ENCODE data around the gene GMPR. TPM values are rescaled to one million over a fixed set of nuclear protein-coding genes. Genes with fewer than 3 reads are reported as not detected.
A peak's percentile ranks its signal among the peaks of the same experiment; 100 is the strongest.
"Not testable (repeated sequence)": the region's sequence is repeated elsewhere in the genome, so short reads cannot be mapped to it uniquely, and the experiment has no call there.

GMPR gene
- polyA plus RNA-seq, 10 donors = 40.5 to 54.2 (median 46.6) TPM

DNA sequence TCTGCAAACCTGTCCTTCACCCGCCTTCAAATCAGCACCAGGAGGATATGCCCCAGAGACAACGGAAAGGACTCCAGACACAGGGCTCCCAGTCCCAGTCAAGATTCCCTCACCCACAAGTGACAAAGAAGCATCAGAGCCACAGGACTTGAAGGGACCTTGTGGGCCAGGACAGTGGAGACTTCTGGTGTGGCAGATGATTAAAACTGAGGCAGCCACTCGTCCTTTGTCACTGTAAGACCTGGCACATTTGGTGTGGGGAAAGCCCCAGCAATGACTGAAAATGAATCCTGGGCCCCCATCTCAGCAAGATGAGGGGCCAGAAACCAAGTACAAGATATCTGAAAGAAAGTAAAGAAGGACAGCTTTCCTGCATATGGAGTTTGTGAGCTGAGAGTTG is 15.6 kb upstream of the GMPR start:
- DNase-seq = no peak

DNA sequence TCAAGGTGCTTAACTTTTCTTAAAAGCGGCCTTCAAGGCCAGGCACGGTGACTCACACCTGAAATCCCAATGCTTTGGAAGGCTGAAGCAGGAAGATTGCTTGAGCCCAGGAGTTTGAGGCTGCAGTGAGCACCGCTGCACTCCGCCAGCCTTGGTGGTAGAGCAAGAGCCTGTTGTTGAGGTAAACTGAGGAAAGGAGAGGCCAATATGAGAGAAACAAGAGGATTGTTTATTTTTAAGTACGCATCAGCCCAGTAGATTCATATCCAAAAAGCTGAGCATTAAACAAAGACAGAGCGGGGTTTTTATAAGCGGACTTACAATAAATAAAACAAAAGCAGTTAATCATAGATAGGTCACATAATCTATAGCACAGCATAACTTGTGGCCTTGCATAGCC is 15.0 kb upstream of the GMPR start:
- no peak for DNase-seq

DNA sequence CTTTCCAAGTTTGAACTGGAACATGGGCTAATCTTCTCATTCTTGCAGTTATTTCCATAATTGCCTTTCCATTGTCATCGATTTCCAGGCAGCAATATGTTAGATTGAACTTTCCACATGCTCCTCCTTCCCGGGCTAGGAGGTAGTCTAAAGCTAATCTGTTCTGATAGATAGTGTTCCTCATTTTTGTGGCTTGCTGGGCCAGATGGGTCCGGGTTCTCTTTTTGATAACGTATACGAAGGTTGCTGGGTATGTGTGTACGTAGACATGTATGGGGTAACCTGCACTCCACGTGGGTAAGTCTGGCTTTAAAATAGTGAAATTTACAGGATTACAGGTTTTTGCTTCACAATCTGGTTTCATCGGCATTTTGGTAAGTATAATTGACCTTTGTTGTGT is 14.0 kb upstream of the GMPR start:
- DNase-seq = no peak

DNA sequence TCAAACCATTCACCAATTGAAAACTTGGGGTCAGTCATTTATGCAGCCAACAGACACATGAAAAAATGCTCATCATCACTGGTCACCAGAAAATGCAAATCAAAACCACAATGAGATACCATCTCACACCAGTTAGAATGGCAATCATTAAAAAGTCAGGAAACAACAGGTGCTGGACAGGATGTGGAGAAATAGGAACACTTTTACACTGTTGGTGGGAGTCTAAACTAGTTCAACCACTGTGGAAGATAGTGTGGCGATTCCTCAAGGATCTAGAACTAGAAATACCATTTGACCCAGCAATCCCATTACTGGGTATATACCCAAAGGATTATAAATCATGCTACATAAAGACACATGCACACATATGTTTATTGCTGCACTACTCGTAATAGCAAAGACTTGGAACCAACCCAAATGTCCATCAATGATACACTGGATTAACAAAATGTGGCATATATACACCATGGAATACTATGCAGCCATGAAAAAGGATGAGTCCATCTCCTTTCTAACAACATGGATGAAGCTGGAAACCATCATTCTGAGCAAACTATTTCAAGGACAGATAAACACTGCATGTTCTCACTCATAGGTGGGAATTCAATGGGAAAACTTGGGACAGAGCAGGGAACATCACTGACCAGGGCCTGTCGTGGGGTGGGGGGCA is 13.2 kb upstream of the GMPR start:
- not testable (repeated sequence) for DNase-seq

DNA sequence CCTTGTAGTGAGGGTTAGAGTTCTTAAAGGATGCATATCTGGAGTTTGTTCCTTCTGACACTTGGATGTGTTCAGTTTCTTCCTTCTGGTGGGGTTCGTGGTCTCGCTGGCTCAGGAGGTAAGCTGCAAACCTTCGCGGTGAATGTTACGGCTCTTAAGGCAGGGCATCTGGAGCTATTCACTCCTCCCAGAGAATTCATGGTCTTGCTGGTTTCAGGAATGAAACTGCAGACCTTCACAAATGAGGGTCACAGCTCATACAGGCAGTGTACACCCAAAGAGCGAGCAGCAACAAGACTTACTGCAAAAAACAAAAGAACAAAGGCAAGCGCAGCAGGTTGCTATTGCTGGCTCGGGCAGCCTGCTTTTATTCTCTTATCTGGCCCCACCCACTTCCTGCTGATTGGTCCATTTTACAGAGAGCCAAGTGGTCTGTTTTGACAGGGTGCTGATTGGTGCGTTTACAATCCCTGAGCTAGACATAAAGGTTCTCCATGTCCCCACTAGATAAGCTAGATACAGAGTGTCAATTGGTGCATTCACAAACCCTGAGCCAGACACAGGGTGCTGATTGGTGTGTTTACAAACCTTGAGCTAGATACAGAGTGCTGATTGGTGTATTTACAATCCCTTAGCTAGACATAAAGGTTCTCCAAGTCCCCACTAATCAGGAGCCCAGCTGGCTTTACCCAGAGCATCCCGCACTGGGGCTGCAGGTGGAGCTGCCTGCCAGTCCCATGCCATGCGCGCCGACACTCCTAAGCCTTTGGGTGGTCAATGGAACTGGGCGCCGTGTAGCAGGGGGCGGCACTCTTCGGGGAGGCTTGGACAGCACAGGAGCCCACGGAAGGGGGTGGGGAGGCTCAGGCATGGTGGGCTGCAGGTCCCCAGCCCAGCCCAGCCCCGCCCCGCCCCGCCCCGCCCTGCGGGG is 12.0 kb upstream of the GMPR start:
- DNase-seq = not testable (repeated sequence)

DNA sequence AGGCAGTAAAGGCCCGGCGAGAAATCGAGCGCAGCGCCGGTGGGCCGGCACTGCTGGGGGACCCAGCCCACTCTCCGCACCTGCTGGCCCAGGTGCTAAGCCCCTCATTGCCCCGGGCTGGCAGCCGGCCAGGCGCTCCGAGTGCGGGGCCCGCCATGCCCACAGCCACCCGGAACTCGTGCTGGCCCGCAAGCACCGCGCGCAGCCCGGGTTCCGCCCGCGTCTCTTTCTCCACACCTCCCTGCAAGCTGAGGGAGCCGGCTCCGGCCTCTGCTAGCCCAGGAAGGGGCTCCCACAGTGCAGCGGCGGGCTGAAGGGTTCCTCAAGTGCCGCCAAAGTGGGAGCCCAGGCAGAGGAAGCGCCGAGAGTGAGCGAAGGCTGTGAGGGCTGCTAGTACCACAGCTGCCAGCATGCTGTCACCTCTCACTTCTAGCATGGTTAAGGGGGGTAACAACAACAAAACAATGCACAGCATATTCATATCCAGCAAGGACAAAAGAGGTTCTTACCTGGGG is 11.3 kb upstream of the GMPR start:
- DNase-seq = no peak

DNA sequence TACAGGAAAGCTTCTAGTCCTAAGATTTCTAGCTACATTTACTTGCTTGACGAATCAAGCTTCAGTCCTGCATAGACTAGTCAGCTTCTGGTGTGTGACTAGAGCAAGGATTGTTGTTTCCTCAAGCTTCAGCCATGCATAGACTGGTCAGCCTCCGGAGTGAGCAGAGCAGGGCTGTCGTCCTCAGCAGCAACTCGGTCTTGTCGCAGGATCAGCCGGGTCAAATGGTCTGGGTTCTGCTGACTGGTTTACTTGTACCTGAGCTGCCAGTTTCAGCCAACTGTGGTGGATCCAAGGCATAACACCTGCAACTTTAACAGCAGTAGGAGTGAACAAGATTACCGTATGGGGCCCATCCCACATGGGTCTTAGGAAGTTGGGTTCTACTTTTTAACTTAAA is 10.8 kb upstream of the GMPR start:
- DNase-seq = no peak

DNA sequence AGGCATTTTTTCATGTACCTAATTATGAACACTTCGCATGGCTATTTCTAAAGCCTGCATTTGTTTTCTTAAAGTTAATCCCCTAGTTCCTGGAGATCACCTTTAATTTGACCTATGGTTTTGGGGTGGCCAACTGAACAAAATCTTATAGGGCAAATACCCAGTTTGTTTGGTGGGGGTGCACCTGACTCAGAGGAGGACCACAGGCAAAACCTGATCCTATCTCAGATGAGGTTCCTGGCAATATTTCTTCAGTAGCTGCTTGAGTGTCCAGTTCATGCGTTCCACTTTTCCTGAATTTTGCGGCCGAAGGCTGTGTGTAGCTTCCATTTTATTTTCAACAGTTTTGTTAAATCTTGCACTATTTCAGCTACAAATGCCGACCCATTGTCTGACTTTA is 10.3 kb upstream of the GMPR start:
- DNase-seq = no peak

DNA sequence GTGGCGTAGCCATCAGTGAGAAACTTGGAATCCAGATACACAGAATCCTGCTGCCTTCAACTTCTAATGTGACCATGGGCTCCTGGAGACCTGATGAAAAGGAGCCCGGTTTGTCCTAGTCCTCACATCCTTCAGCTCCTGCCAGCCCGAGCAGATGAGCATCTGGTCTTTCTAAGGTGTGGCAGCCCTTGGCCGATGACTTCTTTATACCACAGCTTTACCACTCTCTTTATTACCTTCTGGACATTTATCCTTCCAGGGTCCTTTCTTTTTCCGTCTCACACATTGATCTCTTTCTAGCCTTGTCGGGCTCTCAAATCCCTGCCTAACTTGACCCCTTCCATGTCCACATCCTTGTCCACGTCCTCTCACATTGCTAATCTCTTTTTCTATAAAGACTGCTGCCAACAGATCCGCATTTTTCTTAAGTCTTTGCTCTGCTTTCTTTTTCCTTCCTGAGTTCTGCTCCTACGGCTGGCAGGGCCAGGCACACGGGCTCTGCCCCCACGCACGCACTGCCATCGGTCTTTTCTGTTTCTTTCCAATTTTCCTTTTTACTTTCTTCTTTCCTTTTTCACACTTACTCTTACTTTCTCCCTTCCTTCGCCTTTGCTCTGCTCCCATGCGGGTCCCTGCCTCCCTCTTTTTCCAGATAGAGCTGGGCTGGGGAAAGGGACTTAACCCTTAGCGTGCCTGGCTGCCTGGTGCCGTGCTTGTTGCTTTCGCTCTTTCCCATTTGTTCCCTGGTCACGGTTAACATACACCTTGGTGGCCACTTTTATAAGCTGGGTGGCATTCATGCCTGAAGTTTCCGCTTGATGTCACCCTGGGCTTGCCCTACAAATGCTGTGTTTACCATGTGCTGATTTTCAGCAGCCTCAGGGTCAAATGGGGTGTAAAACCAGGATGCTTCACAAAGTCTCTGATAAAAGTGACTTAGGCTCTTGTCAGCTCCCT is 9.4 kb upstream of the GMPR start:
- DNase-seq = peak in 1 of 3 donors; percentile 30

DNA sequence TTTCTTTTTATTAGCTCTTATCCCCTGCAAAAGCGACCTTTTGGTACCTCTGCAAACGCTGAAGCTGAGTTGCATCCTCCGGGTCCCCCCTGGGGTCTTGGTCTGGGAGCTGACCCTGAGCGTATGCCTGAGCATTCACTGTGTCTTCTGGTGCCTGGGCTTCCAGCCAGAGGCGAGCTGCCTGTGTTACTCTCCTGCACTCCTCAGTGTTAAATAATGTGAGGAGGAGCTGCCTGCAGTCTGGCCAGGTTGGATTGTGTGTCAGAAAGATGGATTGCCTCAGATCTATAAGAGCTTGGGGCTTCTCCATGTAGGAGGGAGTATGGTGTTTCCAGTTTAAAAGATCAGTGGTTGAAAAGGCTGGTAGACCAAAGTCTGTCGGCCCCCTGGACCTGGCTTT is 8.7 kb upstream of the GMPR start:
- peak in 1 of 3 donors; percentile 59 for DNase-seq

DNA sequence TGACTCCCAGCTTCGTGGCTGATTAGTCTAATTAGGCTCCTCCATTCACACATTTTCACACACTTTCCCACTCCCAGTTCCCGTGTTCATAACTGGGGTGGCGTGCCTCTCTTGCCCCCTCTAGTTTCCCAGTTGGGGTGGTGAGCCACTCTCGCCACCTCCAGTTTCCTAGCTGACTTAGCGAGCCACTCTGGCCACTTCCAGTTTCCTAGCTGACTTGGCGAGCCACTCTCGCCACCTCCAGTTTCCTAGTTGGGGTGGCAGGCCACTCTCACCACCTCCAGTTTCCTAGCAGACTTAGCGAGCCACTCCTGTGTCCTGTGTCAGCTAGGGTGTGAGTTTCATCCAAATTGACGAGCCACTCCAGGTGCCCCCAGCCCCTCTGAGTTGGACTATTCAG is 7.4 kb upstream of the GMPR start:
- DNase-seq = no peak

DNA sequence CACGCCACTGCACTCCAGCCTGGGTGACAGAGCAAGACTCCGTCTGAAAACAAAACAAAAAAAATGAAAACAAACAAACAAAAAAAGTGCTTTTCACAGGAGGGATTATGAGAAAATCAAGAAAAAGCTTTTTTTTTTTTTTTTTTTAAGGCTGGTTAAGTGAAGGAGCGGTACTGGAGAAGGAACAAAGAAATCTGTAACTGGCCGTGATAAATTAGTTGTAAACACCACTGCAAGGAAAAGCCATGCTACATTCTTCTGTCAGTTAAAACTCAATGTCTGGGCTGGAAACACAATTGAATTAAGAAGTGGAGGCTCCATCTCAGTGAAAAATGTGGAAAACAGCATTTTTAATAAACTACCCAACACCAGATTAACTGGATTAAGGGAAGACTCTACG is 6.3 kb upstream of the GMPR start:
- DNase-seq = no peak

DNA sequence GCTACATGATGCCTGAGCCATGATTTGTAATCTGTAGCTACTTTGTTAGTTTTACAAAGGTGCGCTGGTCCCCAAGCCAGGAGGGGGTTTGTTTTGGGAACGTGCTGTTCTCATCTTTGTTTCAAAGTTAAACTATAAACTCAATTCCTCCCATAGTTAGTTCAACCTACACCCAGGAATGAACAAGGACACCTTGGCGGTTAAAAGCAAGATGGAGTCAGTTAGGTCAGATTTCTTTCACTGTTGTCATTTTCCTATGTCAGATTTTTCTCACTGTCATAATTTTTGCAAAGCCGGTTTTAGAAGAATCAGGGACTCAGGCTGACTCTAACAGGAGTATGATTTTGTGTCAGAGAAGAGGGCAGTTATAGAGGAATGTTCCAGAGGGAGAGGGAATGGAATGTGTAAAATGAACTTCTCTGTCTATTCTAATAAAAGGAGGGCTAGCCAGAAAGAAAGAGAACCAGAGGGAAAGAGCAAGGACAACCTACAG is 2.3 kb upstream of the GMPR start:
- DNase-seq = no peak

DNA sequence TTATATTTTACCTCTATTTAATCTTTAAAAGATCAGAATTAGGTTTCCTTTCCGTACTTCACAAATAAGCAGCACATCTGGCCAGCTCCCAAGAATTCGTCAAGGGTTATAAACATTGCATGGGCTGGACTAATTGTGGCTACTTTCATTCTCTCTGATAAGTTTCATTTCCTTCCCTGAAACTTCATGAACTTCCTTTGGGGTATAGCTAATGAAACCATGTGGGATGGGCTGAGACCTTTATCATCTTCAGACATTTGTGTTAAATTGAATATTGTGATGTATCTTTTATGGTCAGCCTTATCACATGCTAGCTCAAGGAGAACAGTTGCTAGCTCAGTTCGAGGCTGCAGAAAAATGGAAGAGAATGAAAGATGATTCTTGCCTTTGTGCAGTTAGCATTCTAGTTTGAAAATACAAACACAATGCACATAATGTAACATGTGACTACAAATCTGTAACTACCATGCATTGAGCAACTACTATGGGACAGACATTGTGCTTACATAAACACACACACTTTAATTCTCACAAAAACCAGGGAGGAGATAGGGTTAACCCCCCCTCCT is 1.7 kb upstream of the GMPR start:
- DNase-seq = peak in 2 of 3 donors; percentile 57 to 82

DNA sequence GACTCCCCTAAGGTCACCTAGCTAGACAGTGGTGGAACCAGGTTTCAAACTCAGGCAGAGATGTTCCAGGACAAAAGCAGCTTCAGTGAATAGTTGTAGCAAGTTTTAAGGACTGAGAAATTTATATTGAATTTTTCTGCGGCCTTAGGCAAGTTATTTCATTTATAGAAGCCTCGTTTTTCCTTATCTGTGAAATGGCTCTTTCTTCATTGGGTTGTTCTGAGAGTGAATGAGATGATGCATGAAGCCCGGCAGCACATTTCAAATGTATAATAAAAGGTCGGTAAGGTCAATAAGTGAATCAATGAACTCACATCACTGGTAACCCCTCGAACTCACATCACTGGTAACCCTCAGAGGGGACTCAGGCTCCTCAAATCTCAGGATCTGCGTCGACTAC is 1.1 kb upstream of the GMPR start:
- no peak for DNase-seq

DNA sequence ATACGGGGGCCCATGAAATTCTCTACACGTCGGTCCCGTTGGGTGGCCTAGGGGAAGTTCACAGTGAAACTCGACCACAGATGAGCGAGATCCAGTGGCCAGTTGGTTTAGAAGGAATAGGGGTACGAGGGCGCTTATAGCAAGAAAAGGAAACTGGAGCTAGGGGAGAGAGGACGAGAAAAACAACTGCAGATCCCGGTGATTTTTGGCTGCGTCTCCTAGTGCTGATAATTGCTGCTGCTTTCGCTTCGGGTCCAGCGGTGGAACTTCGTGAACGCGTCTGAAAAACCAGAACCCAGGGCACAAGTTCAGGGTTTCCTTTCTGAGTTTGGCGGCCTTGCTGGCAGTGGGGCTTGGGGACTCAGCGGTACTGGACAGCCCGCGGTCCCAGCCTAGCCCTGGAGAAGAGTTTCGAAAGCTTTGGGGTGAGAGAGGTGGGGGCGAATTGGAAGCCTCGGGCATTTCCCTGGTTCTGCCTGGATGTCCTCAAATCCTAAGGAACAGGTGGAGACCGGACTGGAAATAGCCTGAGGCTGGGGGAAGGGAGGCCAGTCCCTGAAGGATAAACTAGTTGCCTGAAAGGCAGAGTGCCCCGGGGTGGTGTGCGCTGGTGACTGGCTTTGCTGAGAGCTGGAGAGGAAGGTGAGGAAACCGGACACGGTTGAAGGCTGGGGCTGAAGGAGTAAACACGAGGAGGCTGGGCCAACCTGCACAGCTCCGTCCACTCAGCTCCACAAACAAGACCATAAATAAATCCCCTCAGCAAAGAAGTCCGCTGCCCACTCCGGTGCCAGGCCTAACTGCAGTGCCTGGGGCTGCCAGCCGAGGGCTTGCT is 793 bp downstream of the GMPR start:
- peak in 2 of 3 donors; percentile 63 to 82 for DNase-seq

DNA sequence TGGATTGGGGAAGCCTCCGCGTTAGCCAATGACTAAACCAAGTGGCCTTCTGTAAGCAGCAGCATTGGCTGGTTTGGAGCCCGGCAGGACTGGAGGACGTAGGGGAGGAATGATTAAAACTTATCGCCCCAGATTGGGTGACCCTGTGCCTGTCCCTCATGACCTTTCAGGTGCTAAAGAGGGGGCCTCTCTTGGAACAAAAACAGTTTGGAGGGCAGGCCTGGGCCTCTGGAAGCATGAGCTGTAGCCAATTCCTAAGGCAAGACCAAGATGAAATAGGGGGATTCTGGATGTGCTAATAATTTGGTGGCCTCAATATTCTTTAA is 1.4 kb downstream of the GMPR start:
- no peak for DNase-seq

DNA sequence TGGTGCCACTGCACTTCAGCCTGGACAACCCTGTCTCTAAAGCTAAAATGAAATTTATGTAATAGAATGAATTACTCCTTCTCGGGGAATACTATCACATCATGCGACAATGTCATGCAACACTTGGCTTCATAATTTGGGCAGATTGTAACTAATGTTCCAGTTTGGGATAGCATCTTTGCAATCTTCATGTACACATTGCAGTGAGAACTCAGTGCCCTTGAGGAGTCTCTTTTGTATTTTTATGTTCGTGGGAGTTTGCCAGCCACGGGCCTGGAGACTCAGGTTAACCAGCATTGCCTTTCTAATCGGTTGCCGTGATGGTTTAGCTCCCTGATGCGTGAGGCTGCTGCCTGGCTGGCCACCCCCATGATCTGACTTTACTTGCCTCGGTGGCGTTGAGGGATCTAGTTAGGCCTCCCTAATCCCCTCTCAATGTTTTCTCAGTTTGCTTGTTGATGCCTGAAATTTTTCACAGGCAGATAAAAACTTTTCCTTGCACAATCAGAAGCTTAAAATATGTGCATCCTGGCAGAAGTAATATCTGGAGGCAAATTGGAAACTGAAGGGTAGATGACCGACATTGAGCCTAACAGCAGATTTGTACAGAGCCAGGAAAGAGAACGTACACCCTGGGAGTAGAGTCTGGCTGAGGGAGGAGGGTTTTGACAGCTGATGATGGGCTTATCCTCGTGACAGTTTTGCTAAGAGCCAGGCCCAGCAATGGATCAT is 2.4 kb downstream of the GMPR start:
- no peak for DNase-seq

DNA sequence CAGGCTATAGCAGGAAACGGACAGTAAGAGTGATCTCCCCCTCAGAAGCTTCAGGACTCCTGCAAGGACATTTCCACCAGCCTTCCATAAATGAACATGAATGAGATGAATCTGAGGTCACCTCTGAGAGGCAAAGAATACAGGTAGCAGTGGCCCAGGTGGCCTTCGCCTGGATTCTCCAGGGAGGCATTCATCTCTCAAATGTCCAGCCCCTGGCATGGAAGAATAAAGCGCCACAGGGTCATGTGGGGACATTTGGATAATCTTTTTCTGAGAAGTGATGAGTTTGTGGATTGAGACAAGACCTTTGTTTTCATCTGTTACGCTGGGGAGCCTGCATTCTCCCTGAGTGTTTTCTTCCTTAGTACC is 2.9 kb downstream of the GMPR start:
- no peak for DNase-seq

DNA sequence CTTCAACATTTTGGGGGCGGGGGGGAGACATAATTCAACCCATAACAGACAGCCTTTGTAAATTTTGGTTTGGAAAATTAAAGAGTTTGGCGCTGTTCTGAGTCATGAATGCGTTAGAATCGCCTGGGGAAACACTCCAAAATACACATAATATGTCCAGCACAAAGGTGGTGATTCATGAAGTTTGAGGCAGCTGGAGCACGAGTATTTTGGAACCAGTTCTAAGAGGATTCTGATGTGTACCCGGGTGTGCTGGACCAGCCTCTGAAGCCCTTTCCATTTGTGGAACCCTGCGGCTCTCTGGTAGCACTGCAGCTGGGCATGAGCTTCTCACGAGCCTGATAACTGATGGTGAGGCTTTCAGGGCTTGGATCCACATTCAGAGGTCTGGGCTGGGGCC is 4.7 kb downstream of the GMPR start:
- no peak for DNase-seq
